ENCODE measurements around the gene CENPI. TPM values are rescaled to one million over a fixed set of nuclear protein-coding genes. Genes with fewer than 3 reads are reported as not detected.
A peak's percentile ranks its signal among the peaks of the same experiment; 100 is the strongest.
"Not testable (repeated sequence)": the region's sequence is repeated elsewhere in the genome, so short reads cannot be mapped to it uniquely, and the experiment has no call there.

CENPI gene, protein sequence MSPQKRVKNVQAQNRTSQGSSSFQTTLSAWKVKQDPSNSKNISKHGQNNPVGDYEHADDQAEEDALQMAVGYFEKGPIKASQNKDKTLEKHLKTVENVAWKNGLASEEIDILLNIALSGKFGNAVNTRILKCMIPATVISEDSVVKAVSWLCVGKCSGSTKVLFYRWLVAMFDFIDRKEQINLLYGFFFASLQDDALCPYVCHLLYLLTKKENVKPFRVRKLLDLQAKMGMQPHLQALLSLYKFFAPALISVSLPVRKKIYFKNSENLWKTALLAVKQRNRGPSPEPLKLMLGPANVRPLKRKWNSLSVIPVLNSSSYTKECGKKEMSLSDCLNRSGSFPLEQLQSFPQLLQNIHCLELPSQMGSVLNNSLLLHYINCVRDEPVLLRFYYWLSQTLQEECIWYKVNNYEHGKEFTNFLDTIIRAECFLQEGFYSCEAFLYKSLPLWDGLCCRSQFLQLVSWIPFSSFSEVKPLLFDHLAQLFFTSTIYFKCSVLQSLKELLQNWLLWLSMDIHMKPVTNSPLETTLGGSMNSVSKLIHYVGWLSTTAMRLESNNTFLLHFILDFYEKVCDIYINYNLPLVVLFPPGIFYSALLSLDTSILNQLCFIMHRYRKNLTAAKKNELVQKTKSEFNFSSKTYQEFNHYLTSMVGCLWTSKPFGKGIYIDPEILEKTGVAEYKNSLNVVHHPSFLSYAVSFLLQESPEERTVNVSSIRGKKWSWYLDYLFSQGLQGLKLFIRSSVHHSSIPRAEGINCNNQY
- 1.8 and 2.6 TPM in 2 replicates for total RNA-seq

DNA sequence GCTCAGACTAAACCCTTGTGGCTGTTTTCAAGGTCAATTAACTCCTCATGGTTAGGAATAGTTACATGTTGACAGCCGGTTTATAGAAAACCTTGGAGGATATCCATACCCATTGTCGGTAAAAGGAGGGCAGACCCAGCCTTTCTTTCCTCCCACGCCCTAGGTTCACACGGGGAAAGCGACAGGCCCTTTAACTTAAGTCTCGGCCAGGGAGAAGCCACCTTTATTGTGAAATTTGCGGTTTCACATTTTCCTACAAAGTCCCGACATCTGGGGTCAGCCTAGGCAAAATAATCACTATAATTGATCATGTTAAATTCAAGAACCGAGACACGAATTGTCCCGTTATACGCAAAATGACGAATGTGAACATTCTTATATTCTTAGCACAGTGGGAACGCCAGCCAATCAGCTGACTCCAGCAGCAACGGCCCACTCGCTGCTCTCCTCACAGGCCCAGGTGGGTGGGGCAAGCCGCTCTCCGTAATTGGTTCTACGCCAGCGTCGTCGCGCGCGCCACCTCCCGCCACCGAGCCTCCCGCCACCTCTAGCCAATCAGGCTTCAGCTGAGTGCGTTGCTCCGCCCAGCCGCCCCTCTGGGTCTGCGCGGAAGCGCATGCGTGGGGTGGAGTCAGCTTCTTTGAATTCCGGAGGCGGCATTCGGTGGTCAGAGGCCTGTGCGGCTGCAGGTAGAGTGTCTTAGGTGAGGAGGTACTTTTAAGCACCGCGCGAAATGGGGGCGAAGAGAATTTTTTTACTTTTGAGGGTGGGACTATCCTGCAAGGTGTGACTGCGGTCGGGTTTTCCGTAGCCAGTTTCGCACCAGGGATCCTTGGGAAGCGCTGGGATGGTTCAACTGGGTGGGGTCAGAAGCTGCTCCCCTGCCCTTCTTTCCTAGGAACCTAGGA is at the start of gene CENPI:
Gene CENPI (plus strand): TSS at position 659 of the 908 bp plus-strand sequence. CDS start 2,867 bp downstream, outside the sequence.
- TF ChIP-seq, protein P1, sequence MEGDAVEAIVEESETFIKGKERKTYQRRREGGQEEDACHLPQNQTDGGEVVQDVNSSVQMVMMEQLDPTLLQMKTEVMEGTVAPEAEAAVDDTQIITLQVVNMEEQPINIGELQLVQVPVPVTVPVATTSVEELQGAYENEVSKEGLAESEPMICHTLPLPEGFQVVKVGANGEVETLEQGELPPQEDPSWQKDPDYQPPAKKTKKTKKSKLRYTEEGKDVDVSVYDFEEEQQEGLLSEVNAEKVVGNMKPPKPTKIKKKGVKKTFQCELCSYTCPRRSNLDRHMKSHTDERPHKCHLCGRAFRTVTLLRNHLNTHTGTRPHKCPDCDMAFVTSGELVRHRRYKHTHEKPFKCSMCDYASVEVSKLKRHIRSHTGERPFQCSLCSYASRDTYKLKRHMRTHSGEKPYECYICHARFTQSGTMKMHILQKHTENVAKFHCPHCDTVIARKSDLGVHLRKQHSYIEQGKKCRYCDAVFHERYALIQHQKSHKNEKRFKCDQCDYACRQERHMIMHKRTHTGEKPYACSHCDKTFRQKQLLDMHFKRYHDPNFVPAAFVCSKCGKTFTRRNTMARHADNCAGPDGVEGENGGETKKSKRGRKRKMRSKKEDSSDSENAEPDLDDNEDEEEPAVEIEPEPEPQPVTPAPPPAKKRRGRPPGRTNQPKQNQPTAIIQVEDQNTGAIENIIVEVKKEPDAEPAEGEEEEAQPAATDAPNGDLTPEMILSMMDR (IDR thresholded peaks at IDR 0.05; ENCODE audit: insufficient read depth, low read length, poor library complexity, severe bottlenecking) = no peak
- DNase-seq (ENCODE audit: low read depth) = peak; percentile 58
- Histone ChIP-seq H3K36me3 (ENCODE audit: control insufficient read depth, insufficient read depth, low read length) (no peaks in the 10 kb centered on the region), H3K27me3 (ENCODE audit: control insufficient read depth, insufficient read depth, low read length) (no peaks in the 10 kb centered on the region), H3K4me3 (ENCODE audit: low read depth, low read length) (peak within 1 kb of the TSS; percentile 66)

DNA sequence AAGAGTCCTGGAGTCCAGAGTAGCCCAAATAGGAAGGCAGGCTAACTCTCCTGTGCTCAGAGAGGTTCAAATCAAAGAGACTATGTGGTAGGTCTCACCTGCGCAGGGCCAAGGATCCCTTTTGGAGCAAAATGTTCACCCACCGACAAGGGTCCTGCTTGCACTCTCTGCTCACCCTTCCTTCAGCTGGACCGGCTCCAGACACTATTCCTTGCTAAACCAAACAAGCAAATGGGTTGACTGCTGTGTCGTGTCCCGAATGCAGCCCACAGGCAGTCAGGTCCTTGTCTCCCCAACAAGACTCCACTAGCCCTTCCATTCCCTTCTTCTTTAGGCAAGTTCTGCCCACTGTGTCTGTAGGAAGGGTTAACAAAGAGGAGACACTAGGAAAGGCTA is 46.9 kb upstream of the CENPI start:
- no peak for DNase-seq (ENCODE audit: low read depth)
- TF ChIP-seq, protein P1 (IDR thresholded peaks at IDR 0.05; ENCODE audit: insufficient read depth, low read length, poor library complexity, severe bottlenecking) = no peak
- Histone ChIP-seq H3K27me3 (ENCODE audit: control insufficient read depth, insufficient read depth, low read length) (no peaks in the 10 kb centered on the region), H3K36me3 (ENCODE audit: control insufficient read depth, insufficient read depth, low read length) (no peaks in the 10 kb centered on the region), H3K4me3 (ENCODE audit: low read depth, low read length) (peak overlapping the region; percentile 58)

DNA sequence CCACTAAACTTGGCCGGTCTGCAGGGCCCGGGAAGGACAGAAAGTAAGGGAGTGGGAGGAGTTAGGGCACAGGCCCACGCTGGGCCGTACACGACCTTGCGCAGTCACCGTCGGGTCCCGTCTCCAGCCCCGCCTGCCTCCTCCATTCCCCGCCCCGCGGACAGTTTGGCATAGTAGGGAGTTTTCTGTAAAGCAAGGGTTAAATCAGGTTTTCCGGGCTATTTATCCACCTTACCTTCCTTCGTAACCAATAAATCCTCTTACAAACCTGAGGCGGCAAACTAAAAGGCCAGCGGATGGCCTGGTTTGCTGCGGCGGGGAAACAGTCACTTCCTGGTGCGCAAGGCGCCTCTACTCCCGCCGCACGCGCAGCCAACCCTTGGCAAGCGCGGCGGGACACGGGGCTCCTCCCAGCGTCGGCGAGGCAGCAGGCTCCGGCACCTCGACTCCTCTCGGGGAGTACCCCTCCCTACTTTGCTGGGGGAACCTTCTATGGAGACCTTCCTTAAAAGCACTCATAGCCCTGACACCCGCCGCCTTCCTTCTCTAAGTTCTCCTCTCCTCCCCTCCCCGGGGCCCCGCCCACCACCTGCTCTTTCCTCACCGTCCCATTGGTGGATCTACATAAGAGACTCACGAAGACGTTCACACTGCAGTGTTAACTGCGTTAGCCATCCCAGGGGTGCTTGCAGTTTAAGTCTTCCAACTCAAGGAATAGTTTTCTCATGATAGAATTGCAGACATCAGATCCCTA is 46.3 kb upstream of the CENPI start, which contains the start of gene TRMT2B:
Gene TRMT2B (minus strand): TSS at position 563 of the 754 bp plus-strand sequence. CDS start 9,822 bp downstream, outside the sequence.
- Histone ChIP-seq H3K4me3 (ENCODE audit: low read depth, low read length) (peak within 1 kb of the TSS; percentile 58), H3K27me3 (ENCODE audit: control insufficient read depth, insufficient read depth, low read length) (no peaks in the 10 kb centered on the region), H3K36me3 (ENCODE audit: control insufficient read depth, insufficient read depth, low read length) (no peaks in the 10 kb centered on the region)
- no peak for DNase-seq (ENCODE audit: low read depth)
- TF ChIP-seq, protein P1 (IDR thresholded peaks at IDR 0.05; ENCODE audit: insufficient read depth, low read length, poor library complexity, severe bottlenecking) = no peak

DNA sequence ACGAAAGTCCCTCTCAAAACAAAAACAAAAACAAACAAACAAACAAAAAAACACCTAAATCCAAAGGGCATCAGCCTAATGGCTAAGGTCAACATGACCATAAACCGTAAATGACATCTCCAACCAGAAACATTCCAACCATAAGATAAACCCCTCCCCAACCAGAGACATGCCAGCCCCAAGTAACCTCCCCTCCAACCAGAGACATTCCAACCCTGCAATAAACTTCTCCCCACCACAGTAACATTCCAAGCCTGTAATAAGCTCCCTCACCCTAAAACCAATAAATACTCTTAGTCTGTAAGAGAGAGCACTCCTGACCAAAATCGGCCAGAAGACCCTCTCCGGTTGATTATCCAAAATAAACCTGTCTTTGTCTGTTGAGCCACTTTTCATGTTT is 41.5 kb upstream of the CENPI start:
- not testable (repeated sequence) for H3K4me3 ChIP-seq (ENCODE audit: low read depth, low read length); DNase-seq (ENCODE audit: low read depth); H3K36me3 ChIP-seq (ENCODE audit: control insufficient read depth, insufficient read depth, low read length); H3K27me3 ChIP-seq (ENCODE audit: control insufficient read depth, insufficient read depth, low read length)

DNA sequence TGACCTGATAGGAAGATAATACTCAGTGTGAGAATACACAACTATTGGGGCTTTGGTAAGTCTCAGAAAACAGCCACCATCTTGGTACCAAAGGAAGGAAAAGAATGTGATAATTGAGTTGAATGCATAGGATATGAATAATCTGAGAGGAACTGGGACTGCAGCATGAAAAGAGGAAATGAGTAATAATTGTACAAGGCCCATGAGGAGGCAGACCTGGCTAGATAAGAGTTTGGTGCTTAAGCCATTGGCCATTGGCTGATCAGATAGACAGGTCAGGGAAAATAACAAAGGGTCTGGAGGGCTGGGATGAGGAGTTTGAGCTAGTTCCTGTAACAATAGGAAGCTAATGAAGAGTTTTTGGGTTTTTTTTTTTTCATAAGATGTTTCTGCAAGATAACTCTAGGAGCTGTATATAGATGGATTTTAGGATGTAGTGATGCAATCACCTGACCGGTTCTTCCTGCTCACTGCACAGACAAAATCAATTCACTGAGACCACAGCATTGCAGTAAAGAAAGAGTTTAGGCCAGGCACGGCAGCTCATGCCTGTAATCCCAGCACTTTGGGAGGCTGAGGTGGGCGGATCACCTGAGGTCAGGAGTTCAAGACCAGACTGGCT is 40.8 kb upstream of the CENPI start:
- Histone ChIP-seq H3K27me3 (ENCODE audit: control insufficient read depth, insufficient read depth, low read length) (no peaks in the 10 kb centered on the region), H3K4me3 (ENCODE audit: low read depth, low read length) (no peak overlapping the region), H3K36me3 (ENCODE audit: control insufficient read depth, insufficient read depth, low read length) (no peaks in the 10 kb centered on the region)
- DNase-seq (ENCODE audit: low read depth) = no peak
- TF ChIP-seq, protein P1 (IDR thresholded peaks at IDR 0.05; ENCODE audit: insufficient read depth, low read length, poor library complexity, severe bottlenecking) = no peak

Measured in kidney epithelial cell (primary cell).